B cell (primary cell): ENCODE measurements around the gene SLC45A2. TPM values are rescaled to one million over a fixed set of nuclear protein-coding genes. Genes with fewer than 3 reads are reported as not detected.

ENCODE experiments used
- ATAC-seq: fragments of 200-7000 bp; cut with Tn5 transposase; one replicate; pipeline ENCODE4 v1.10.0; 2021; ENCODE audit warnings: low read depth, mild to moderate bottlenecking, moderate number of reproducible peaks, moderate library complexity
- CTCF ChIA-PET: fragments of 350-600 bp; sonication (Branson Sonifier 250); formaldehyde crosslinking; loops from one replicate; lab custom pipeline; 2021; ENCODE audit warnings: antibody characterized with exemption, inconsistent platforms; lab: Charles Lee
- POLR2A ChIA-PET: fragments of 350-600 bp; sonication (Branson Sonifier 250); formaldehyde crosslinking; loops from one replicate; lab custom pipeline; 2021; ENCODE audit warnings: antibody characterized with exemption; lab: Charles Lee
- DNase-seq: peaks from one replicate; pipeline ENCODE4 v3.0.0; 2013
- H2AFZ ChIP-seq: 2 replicates; pipeline ENCODE4 v1.6.1; 2012; ENCODE audit warnings: mild to moderate bottlenecking, low read depth, low read length; ENCODE audit not compliant: insufficient read depth, poor library complexity, severe bottlenecking
- H3K27ac ChIP-seq, 2 donors: 1 replicate in 1 of 2; 2 replicates in 1 of 2; pipeline ENCODE4 v1.5.1; 2012 to 2013; ENCODE audit warnings: low read length in 2 of 2, mild to moderate bottlenecking in 2 of 2, moderate library complexity in 1 of 2
- H3K27me3 ChIP-seq, 4 experiments: fragments of 200-600 bp in 1 of 4; sonication (generic) in 1 of 4; replicated peaks in 1 of 4; 1 replicate in 2 of 4; 2 replicates in 2 of 4; pipeline versions ENCODE4 v1.6.1 to v1.7.0; 2013 to 2016; ENCODE audit warnings: low read length in 3 of 4, mild to moderate bottlenecking in 2 of 4, mixed read lengths in 1 of 4, moderate library complexity in 1 of 4; ENCODE audit not compliant: insufficient read depth in 4 of 4, control insufficient read depth in 3 of 4; ENCODE audit errors: control extremely low read depth in 1 of 4
- H3K36me3 ChIP-seq, 2 experiments: replicated peaks in 1 of 2; 1 replicate in 1 of 2; 2 replicates in 1 of 2; pipeline versions ENCODE4 v1.6.1 to v1.7.1; 2013; ENCODE audit warnings: low read length in 1 of 2; ENCODE audit not compliant: insufficient read depth in 2 of 2, control insufficient read depth in 1 of 2; ENCODE audit errors: control extremely low read depth in 1 of 2, extremely low read depth in 1 of 2
- H3K4me1 ChIP-seq, 2 donors: fragments of 200-600 bp in 1 of 2; sonication (generic) in 1 of 2; 1 replicate in 1 of 2; 2 replicates in 1 of 2; pipeline versions ENCODE4 v1.5.1 to v1.6.1; 2013 to 2017; ENCODE audit warnings: low read length in 2 of 2; ENCODE audit not compliant: control insufficient read depth in 2 of 2, insufficient read depth in 2 of 2
- H3K4me2 ChIP-seq: replicated peaks from 2 replicates; pipeline ENCODE3; 2012; ENCODE audit warnings: mild to moderate bottlenecking, low read depth, low read length; ENCODE audit not compliant: poor library complexity, severe bottlenecking
- H3K4me3 ChIP-seq, 5 experiments: fragments of 200-600 bp in 1 of 5; sonication (generic) in 1 of 5; 1 replicate in 3 of 5; 2 replicates in 2 of 5; pipeline versions ENCODE4 v1.5.1 to v1.7.0; 2011 to 2016; ENCODE audit warnings: low read length in 4 of 5, mild to moderate bottlenecking in 4 of 5, low read depth in 2 of 5, control low read depth in 1 of 5, moderate library complexity in 1 of 5; ENCODE audit not compliant: insufficient read depth in 1 of 5; ENCODE audit errors: control extremely low read depth in 1 of 5, extremely low read depth in 1 of 5
- H3K79me2 ChIP-seq: fragments of 200-600 bp; sonication (generic); one replicate; pipeline ENCODE4 v1.6.0; 2016; ENCODE audit warnings: low read length; ENCODE audit not compliant: control insufficient read depth, insufficient read depth
- H3K9ac ChIP-seq: fragments of 200-600 bp; sonication (generic); 2 replicates; pipeline ENCODE4 v1.6.1; 2017; ENCODE audit warnings: mild to moderate bottlenecking, low read length, moderate library complexity
- H3K9me3 ChIP-seq, 3 donors: one replicate each; pipeline versions ENCODE4 v1.6.1 to v1.7.1; 2013; ENCODE audit warnings: low read length in 2 of 3; ENCODE audit not compliant: control insufficient read depth in 2 of 3, insufficient read depth in 1 of 3; ENCODE audit errors: control extremely low read depth in 1 of 3
- H4K20me1 ChIP-seq: 2 replicates; pipeline ENCODE4 v1.6.0; 2012; ENCODE audit warnings: mild to moderate bottlenecking, low read length; ENCODE audit not compliant: insufficient read depth, control insufficient read depth, poor library complexity, severe bottlenecking
- H3K27ac Mint-ChIP-seq: one replicate; pipeline ENCODE4 v1.8.0; 2021; ENCODE audit warnings: mixed read lengths
- H3K27me3 Mint-ChIP-seq: one replicate; pipeline ENCODE4 v1.8.0; 2021; ENCODE audit warnings: mixed read lengths
- H3K4me1 Mint-ChIP-seq: one replicate; pipeline ENCODE4 v1.8.0; 2021; ENCODE audit warnings: mixed read lengths
- H3K4me3 Mint-ChIP-seq: one replicate; pipeline ENCODE4 v1.8.0; 2021; ENCODE audit warnings: mixed read lengths
- H3K9me3 Mint-ChIP-seq: one replicate; pipeline ENCODE4 v1.8.0; 2022; ENCODE audit warnings: mixed read lengths; ENCODE audit not compliant: insufficient read depth
- EZH2 ChIP-seq: IDR thresholded peaks from 2 replicates; pipeline ENCODE4 v1.6.1; 2012; ENCODE audit warnings: borderline replicate concordance, low read depth, mild to moderate bottlenecking, moderate library complexity, low read length; ENCODE audit not compliant: insufficient read depth, poor library complexity, severe bottlenecking
- WGBS: methylation state at CpG from one replicate; pipeline ENCODE4 v1.1.5; 2013; ENCODE audit warnings: missing lambda C conversion rate; ENCODE audit not compliant: insufficient coverage; 5-methylcytosine and 5-hydroxymethylcytosine counted together
- intact Hi-C: fragments of 100-400 bp; cut with micrococcal nuclease; formaldehyde crosslinking; loops from one replicate; pipeline ENCODE4 v1.10.0; 2022
- polyA plus RNA-seq: library from polyadenylated mRNA; depleted of rRNA; stranded (reverse); fragments of >200 nt; gene quantifications from 2 replicates; pipeline ENCODE4 v1.2.3, GENCODE V29; 2012
- total RNA-seq, 2 donors: library from RNA; stranded (reverse); fragments of 120-200 nt in 1 of 2; gene quantifications; 1 replicate in 1 of 2; 2 replicates in 1 of 2; pipeline versions ENCODE4 v1.2.3 to v1.2.4, GENCODE V29; 2013 to 2022
- TF ChIP-seq, protein P1 (sequence below): fragments of 200-600 bp; IDR thresholded peaks from one replicate; pipeline ENCODE4 v1.8.0; 2022; ENCODE audit warnings: antibody characterized with exemption, mild to moderate bottlenecking

Gene SLC45A2
- total and polyA plus RNA-seq, 2 donors (not counting 1 experiment from before 2014, with no cell fraction given): not detected

GRCh38 chr5:34026089-34026761 lies 41.7 kb upstream of the SLC45A2 start:
- H3K4me3 ChIP-seq: no peak overlapping the region
- 95% methylated on average over 7 of the region's 9 CpGs for WGBS
- ATAC-seq (no peak), DNase-seq (no peak)
- no peak overlapping the region for H3K4me3 Mint-ChIP-seq
- no peak overlapping the region for H3K9ac ChIP-seq
- no peaks in the 10 kb centered on the region for H3K9me3 ChIP-seq
- no peaks in the 10 kb centered on the region for H3K4me1 Mint-ChIP-seq
- H3K27me3 ChIP-seq: no peaks in the 10 kb centered on the region
- H3K4me2 ChIP-seq: no peak overlapping the region
- H3K36me3 ChIP-seq: peaks cover 0 to 13% of the 10 kb centered on the region in 2 experiments
- TF ChIP-seq, protein P1, sequence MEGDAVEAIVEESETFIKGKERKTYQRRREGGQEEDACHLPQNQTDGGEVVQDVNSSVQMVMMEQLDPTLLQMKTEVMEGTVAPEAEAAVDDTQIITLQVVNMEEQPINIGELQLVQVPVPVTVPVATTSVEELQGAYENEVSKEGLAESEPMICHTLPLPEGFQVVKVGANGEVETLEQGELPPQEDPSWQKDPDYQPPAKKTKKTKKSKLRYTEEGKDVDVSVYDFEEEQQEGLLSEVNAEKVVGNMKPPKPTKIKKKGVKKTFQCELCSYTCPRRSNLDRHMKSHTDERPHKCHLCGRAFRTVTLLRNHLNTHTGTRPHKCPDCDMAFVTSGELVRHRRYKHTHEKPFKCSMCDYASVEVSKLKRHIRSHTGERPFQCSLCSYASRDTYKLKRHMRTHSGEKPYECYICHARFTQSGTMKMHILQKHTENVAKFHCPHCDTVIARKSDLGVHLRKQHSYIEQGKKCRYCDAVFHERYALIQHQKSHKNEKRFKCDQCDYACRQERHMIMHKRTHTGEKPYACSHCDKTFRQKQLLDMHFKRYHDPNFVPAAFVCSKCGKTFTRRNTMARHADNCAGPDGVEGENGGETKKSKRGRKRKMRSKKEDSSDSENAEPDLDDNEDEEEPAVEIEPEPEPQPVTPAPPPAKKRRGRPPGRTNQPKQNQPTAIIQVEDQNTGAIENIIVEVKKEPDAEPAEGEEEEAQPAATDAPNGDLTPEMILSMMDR: no peak
- no peak for TF ChIP-seq EZH2
- H3K79me2 ChIP-seq: no peaks in the 10 kb centered on the region
- H3K4me1 ChIP-seq: no peaks in the 10 kb centered on the region
- no peak overlapping the region for H2AFZ ChIP-seq
- CTCF ChIA-PET: no interaction called here
- no peaks in the 10 kb centered on the region for H4K20me1 ChIP-seq
- POLR2A ChIA-PET: no interaction called here
- H3K27me3 Mint-ChIP-seq: no peaks in the 10 kb centered on the region
- H3K9me3 Mint-ChIP-seq: no peaks in the 10 kb centered on the region
- no peak overlapping the region for H3K27ac Mint-ChIP-seq
- H3K27ac ChIP-seq: no peak overlapping the region
- intact Hi-C loops: no loop called here

DNA sequence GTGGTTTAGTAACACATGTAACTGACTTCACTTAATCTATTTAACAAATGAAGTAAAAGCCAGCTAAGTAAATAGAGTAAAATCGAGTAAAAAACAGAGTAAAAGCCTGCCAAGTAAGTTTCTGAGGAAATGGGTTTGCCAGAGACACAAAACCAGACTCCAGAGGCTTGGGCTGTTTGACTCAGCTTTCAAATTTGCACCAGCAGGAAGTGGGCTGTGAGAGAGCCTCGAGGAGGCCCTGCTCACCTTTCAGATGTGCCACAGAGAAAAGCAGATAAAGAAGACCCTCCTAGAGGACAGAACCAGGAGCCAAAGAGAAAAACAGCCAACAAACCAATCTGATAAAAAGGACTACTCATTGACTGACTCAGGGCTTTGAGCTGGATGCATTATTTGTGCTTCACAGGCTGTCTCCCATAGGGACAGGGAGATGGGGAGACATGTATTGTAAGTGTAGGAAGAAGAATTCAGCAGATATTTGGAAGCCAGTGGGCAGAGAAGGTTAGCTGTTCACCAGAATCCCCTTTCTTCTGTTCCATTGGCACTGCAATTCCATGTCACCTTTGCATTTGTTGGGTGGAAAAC lies 37.7 kb upstream of the SLC45A2 start:
- Histone ChIP-seq H3K4me3 (no peak overlapping the region), H3K79me2 (no peaks in the 10 kb centered on the region), H3K9me3 (no peaks in the 10 kb centered on the region), H3K9ac (no peak overlapping the region), H4K20me1 (no peaks in the 10 kb centered on the region), H3K4me1 (no peaks in the 10 kb centered on the region), H3K27ac (no peak overlapping the region), H2AFZ (no peak overlapping the region), H3K27me3 (no peaks in the 10 kb centered on the region), H3K4me2 (no peak overlapping the region), H3K36me3 (peaks cover 2 to 26% of the 10 kb centered on the region in 2 experiments)
- no peaks in the 10 kb centered on the region for H3K27me3 Mint-ChIP-seq
- no peak overlapping the region for H3K27ac Mint-ChIP-seq
- no peak overlapping the region for H3K4me3 Mint-ChIP-seq
- no peaks in the 10 kb centered on the region for H3K9me3 Mint-ChIP-seq
- ChIA-PET POLR2A (no interaction called here), CTCF (interaction anchor here (1.1 kb wide), 1 partner anchor 11 kb away, joined by 3 read pairs; no protein-coding TSS in a partner anchor)
- no peaks in the 10 kb centered on the region for H3K4me1 Mint-ChIP-seq
- intact Hi-C loops: no loop called here
- TF ChIP-seq, protein P1: no peak
- TF ChIP-seq EZH2: no peak
- WGBS: 0% methylated on average over 1 of the region's 2 CpGs
- ATAC-seq: no peak
- DNase-seq: no peak
